IPS DF 4.7 (cell line): ENCODE results near the gene FARS2.
"Not testable (repeated sequence)": the region's sequence is repeated elsewhere in the genome, so short reads cannot be mapped to it uniquely, and the experiment has no call there.

Experiments used
- DNase-seq: peaks from one replicate; pipeline ENCODE4 v3.0.0-alpha.2; 2013; ENCODE audit warnings: low spot score; ENCODE audit errors: extremely low read depth

The FARS2 gene

DNA sequence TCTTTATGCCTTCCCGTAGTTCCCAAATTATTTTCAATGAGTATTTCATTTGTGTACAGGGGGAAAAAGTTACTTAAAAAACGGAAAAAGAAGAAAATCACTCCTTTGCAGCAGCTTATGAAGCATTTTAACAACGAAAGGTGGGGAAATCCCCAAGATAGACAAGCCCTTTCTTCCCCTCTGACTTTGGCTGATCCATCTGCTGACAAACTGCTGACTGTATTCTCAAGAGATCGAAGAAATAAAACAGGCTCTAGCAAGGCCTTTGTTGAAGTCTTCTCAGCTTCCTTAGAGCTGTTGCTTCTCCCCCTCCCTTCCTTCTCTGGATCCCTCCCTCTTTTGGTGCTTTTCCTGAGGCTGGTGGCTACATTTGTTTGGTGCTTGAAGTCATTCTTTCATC is 420.2 kb downstream of the FARS2 start:
- DNase-seq: no peak

DNA sequence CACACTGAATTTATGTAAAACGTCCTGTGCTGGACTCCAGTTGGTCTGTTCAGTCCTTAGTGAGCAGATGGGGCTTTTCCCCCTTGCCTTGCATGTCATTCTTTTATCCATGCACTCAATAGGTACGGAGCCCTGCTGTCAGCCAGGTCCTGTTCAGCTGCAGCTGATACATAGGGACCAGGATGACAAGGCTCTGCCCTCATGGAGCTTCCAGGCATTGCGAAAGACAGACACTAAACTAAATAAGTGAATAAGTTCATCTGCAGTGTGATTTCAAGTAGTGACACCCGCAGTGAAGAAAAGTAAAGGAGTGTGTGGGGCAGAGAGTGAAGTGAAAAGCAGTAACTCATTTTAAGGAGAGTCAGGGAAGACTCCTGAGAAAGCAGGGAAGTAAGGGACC is 421.2 kb downstream of the FARS2 start:
- no peak for DNase-seq

DNA sequence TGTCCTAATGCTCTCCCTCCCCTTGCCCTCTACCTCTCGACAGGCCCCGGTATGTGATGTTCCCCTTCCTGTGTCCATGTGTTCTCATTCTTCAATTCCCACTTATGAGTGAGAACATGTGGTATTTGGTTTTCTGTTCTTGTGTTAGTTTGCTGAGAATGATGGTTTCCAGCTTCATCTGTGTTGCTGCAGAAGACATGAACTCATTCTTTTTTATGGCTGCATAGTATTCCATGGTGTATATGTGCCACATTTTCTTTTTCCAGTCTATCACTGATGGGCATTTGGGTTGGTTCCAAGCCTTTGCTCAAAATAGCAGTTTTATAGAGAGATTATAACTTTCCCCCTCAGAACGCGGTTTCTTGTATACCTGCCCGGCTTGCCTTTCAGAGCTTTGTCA is 422.4 kb downstream of the FARS2 start:
- DNase-seq: not testable (repeated sequence)

DNA sequence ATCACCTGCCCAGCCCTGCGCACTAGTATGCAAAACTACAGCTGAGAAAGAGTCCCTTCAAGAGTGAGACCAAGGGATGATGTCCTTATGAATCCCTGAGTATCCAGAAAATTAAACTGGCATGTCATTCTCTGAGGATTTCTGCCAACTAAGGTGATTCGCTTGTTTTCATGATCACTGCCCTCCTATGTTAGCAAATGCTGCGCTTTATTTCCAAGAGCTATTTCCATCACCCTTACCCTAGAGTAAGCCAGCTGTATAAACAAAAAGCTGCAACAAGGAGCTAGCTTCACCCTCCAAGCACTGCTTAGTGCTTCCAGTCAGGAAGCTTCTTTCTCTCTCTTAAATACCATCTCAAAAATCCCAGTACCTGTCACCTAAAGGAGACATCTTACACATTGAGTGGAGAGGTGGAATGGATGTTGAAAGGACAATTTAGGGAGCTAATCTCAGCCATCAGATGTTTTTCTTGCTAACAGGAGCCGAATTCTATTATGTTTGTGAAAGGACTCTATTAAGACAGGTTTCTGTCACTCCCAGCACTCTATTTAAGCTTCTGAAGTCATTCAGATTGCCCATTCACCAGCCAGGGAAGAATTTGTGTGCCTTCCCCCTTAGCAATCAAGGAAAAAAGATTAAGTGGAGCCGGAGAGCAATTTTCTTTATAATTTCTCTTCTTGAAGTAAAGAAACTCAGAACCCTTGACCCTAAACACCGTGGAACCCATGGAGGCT is 423.2 kb downstream of the FARS2 start:
- no peak for DNase-seq

DNA sequence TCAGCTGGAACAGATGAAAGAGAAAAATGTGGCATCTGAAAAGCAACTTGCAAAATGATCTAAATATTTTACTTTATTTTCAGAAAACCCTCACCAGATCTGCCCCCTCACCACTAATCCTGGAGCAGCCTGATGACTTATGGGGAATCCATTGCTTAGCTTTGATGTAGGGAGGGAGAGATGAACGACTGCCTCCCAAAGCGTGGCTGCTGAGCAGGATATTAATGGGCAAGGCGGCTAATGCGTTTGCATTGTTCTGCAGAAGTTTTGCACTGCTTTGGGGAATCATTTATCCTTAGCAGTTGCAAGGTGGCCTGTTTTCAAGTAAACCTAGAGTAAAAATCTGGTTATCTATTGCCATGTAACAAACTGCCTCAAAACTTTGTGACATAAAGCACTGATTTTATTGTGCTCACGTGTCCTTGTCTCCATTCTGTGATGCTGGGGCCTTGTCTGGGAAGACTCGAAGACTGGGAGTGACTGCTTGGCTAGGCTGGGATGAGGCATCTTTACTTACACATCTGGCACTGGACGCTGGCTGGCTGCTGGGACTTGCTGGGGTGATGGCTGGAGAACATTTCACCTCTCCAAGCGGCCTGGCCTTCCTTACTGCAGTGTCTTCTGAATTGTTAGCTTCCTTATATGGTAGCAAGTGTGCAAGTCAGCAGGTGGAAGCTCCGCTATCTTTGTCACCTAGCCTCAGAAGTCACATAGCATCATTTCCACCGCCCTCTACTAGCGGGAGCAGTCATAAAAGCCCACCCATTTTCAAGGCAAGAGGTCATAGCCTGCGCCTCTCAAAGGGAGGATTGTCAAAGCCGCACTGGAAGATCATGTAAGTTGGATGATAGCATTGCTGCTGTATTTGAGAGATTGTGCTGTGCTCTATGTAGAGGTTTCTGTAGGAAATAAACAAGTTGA is 432.2 kb downstream of the FARS2 start:
- DNase-seq: no peak

DNA sequence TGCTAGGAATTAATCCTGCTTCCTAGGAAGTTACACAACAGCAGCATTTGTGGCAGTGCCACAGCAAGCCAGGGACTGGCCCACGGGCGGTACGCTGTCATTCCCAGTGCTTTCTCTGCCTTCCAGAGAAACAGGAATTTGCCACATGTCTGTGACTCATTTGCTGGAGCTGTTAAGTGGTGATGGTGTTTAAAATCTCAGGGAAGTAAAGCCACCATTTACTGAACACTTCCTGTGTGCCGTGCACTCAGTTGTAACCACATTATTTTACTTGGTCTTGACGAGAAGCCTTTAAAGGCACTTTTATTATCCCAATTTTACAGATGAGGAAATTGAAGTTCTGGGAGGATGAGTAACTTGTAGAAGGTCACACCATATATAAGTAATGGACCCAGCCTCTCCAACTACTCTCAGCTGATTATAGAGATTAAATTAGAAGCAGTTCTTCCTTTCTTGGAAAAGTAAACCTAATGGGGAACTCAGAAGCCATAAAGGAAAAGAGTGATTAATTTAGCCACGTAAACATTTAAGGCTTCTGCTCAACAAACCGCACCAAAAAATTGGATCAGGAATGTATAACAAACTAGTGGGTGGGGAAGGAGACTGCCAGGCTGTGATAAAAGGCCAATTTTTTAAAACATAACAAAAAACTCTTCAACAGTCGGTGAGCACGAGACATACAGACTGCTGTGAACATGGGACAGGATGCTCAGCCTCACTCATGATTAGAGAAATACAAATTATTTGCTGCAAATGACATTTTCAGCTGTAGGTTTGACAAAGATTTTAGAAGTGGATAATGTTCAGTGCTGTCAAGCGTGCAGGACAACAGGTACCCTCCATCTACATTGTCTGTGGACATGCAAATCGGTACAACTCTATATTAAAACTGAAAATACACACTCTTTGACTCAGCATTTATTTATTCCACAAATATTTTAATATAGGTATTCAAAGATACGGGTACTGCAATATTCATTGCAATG is 434.2 kb downstream of the FARS2 start:
- no peak for DNase-seq

DNA sequence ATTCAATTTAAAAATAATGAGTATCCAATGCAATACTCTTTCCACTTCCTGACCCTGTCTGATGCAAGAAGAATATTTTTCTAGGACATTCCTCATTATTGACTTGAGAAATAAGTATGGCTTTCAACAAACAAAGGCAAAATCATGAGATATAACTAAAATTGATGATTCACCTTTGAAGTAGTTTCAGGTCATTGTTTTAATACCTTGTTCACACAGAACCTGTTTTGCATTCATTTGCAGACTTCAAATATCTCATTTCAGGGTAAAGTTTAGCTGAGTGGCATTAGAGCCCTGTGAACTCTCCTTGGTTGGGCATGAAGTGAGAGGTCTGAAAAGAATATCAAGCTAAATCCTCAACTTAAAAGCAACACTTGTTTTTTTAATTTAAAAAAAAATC is 436.2 kb downstream of the FARS2 start:
- DNase-seq: no peak

DNA sequence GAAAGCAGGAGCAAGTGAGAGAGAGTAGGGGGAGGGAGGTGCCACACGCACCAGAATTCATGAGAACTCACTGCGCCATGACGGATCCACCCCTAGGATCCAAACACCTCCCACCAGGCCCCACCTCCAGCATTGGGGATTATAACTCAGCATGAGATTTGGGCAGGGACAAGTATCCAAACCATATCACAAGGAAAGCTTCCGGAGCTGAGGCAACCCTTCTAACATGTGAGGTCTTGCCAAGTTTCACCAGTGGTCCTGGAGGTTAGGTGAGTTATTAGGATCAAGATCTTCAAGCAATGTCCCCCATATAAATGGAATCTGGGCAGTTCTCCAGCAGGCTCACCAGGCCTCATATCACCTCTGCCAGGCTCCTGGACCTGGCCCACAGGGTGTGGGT is 437.0 kb downstream of the FARS2 start:
- no peak for DNase-seq

DNA sequence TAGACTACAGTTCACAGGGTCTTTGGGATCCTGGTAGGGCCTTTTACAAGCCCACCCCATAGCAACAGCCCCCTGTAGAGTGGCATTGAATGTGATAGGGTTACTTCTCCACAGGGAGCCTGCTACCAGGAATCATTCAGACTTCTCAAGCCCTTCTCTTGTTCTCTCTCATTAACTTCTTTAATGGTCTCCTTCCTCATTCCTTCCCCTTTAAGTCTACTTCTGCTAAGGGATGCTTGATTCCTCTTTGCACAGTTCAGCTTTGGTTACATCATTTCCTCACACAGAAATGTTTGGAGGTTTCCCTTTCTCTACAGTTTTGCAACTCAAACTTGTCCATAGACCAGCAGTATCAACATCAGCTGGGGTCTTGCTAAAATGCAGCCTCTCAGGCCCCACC is 437.8 kb downstream of the FARS2 start:
- not testable (repeated sequence) for DNase-seq

DNA sequence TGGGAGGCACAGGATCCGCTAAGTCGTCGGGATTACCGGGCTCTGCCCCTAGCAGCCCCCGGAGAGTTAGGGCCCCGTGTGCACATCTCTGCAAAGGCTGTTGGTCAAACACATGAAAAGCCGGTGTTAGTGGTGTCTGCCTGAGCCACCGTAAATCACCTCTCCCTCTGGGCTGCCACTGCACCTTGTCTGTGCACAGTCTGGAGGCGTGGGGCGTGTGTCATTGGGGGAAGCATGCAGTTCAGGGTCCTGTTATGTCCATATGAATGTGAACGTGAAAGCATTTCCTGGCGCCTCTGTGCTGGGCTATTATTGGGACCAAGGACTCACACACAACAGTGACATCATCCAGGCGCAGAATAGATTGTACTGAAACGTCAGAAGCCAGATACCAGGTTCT is 439.9 kb downstream of the FARS2 start:
- DNase-seq: no peak

DNA sequence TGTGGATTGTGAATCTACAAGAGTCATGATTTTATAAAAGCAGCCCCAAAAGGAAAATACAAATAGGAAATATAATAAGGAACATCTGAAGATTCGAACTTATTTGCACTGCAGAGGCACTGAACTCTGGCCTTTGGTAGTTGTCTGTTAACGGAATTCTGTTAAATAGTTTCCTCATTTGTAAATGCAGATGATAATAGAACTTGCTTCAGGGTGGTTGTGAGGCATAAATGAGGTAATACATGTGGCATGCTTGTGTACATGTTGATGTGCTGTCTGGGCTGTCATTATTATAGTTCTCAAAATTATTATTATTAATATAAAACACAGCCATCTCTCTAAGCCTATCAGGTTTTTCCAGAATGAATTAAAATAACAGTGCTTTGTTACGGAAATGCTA is 443.4 kb downstream of the FARS2 start:
- DNase-seq: no peak

DNA sequence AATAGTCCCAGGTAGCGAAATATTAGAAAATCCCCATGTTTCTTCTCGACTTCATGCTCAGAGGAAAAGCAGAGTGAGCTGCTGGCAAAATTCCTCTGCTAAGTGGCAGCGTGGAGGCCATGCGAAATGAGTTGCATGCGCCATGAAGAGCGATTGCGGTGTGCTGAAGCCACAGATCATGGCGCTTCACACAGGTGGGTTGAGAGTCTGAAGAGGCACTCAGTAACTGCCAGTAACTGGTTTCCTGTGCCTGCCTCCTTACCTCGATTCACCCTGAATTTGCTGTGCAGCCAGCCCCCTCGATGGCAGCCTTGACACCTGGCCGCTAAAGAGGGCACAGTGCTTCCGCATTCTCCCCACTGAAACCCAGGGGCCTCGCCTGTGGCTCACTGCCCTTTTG is 443.9 kb downstream of the FARS2 start:
- no peak for DNase-seq

DNA sequence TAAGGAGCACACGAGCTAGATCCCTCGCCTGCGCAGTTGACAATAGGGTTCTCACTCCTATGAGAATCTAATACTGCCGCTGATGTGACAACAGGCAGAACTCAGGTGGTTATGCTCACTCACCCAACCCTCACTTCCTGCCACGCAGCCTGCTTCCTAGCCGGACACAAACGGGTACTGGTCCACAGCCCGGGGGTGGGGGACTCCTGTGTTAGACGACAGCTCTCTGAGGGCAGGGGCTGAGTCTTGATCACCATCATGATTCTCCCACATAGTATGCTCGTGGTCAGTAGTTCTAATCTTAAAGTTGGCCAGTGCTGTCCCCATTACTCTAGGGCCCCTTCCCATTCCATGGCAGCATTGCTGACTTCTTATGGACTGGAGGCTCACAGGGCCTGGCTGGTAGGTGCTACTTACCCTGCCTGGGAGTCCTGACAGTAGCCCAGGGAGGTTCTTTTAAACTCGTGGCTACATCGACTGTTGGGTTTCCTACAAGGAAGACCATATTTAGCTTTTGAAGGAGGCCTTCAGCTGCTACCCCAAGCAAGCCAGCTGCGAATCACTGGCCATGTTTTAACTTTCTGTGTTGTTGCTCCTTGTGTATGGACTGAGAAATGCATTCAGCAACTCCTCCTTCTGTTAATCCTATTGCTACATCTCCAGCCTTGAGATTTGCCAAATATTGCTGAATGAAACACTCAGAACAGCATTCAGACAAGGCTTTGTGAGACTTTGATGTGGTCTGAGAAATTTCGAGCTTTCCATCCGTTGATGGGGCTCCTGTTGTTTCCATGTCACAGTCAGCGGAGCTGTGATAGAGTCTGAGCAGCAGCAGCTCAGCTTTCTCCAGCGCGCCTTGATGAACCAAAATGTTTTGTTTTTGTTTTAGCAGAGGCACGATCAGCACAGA is 445.1 kb downstream of the FARS2 start:
- no peak for DNase-seq

DNA sequence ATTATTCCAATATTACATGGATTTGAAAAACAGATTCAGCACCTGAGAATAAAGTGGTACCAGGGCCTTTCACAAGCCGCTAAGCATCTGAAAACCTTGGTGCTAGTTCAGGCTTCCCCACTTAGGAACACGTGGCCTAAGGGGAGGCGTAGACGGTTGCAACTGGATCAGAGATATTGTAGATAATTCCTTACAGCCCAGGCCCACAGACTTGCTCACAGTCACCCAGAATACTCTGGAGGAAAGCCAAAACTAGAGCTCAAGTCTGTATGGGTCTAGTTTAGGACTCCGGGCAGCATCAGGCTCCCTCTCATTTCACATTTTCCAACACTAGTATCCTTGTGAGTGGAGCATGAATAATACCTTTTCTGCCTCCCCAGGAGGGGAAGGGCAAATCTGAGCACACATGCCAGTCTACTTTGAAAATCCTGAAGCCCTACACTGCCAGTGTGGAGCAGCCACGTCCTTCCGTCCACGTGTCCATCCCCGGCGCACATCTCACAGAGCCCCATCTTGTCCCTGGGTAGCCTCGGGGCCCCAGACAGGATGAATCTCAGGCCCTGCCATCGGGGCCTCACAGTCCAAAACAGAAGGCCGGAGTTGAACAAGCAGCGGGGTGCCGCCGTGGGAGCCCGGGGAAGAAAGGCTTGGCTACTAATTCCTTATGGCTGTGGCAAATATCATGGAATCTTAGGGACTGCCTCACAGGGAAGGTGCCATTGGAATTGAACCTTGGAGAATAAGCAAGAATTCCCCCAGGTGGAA is 446.1 kb downstream of the FARS2 start:
- no peak for DNase-seq

DNA sequence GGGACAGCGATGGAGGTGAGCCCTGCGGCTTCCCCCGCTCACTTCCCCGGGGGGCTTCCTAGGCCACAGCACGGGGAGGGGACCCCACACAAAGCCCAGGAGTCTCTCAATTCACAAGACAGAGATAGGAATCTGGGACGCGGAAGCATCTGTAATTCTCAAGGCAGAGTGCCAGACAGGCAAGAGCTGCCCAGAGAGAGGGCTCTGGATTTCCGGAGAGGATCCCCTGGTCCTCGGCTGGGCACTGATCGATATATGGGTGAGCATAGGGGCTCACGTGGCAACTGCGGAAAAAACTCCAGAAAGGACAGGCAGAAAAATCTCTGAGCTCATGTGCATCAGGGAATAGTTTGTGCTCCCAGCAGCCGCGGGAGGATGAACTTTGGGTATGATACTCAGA is 449.2 kb downstream of the FARS2 start:
- DNase-seq: no peak

DNA sequence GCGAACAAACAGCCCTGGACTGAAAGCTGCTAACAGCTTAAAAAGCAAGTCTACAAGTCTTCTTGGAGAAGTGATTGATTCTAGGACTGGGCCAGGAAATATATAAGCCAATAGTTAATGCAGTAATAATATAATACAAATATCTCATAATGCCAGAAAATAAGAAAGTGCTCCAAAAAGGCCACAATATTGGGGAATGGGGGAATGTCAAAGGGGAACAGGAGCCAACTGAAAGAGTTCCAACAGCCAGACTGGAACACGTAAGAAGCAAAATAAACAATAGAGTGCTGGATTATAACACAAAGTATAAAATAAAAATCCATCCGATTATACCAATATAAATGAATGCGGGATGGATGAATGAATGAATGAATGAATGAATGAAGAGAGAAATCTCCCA is 449.6 kb downstream of the FARS2 start:
- no peak for DNase-seq

DNA sequence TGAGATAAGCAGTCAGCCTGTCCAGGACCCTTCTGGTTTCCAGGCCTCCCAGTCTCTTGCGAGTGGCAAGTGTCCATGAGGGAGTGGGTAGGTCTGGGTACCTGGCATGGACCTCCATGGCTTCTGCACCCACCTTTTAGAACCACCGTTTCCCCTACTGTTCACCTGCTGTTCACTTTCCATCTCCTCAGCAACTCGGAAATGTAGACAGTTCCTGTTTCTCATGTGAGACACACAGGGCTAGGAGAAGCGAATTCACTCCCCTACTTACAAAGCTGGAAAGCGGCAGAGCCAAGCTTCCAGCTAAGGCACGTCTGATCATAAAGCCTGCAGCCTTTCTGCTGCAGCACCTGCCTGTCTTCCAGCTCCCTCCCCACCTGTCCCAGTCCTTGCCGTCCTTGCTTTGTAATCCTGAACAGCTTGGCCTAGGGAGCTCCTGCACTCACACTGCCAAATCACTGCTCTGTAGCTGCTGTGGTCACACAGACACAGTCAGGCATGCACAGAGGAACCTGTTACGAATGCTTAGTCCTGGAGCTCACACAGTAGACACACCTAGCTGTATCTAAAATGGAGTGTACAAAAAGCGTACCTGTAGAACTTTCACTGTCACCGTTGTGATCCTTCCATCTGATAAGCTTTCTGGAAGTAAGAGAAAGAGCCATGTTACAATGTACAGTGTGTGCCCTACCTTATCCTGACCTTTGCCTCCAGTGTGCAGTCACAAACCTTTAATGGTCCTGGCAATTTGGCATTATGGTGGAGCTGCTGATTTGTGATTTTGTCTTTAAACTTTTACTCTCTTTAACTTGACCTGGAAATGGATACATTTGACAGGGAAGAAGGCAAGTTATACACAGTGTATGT is 451.3 kb downstream of the FARS2 start:
- no peak for DNase-seq

DNA sequence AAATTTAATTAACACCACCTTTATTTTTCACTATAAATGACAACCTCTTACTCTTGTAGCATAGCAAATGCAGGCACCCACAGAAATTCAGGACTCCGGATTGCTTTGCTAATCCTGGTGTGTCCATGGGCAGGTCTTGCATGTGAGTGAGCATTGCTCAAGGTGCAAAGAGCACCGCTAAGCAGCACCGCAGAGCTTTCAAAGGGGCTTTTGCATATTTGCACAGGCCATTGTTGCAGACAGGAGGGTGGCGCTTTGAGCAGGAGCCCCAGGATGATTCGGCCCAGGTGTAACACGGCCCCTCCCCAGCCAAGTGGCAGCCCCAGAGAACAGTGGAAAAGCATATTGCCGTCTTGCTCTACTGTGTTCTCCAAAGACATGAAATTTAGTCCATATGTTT is 452.2 kb downstream of the FARS2 start:
- no peak for DNase-seq
